Upper lobe of left lung (tissue), 4 donors: ENCODE measurements around the gene KCNA2.

ENCODE experiments used
- CTCF ChIP-seq, 6 experiments: fragments of 450-650 bp in 4 of 6; fragments of 200-600 bp in 2 of 6; sonication (generic) in 2 of 6; IDR thresholded peaks; one replicate each; pipeline ENCODE4 v1.5.1; 2016 to 2019; ENCODE audit warnings: antibody characterized with exemption in 6 of 6
- POLR2AphosphoS5 ChIP-seq, 2 donors: sonication (generic); formaldehyde crosslinking; IDR thresholded peaks; one replicate each; pipeline ENCODE4 v1.5.1; 2017; ENCODE audit warnings: antibody characterized with exemption in 2 of 2

- TF ChIP-seq CTCF (IDR thresholded peaks at IDR 0.05) (no peak), POLR2AphosphoS5 (IDR thresholded peaks at IDR 0.05) (no peak)
These were observed 61.4 kb downstream of the KCNA2 start for GRCh38 chr1:110544753-110545152.
